ENCODE measurements around the gene PCDH9.

PCDH9 gene

GRCh38 chr13:67161176-67161575 is 69.0 kb downstream of the PCDH9 start:
- no peak for DNase-seq (ENCODE audit: low read depth in 2 of 2)

GRCh38 chr13:67158903-67159302 is 71.2 kb downstream of the PCDH9 start:
- DNase-seq (ENCODE audit: low read depth in 2 of 2) = no peak

- DNase-seq (ENCODE audit: low read depth in 2 of 2) = no peak
These were observed 73.4 kb downstream of the PCDH9 start for GRCh38 chr13:67156723-67157060.

GRCh38 chr13:67155898-67156722 is 74.0 kb downstream of the PCDH9 start:
- no peak for DNase-seq (ENCODE audit: low read depth in 2 of 2)

GRCh38 chr13:67152085-67152484 is 78.1 kb downstream of the PCDH9 start:
- no peak for DNase-seq (ENCODE audit: low read depth in 2 of 2)

- no peak for DNase-seq (ENCODE audit: low read depth in 2 of 2)
These were observed 78.5 kb downstream of the PCDH9 start for GRCh38 chr13:67151652-67152051.

- no peak for DNase-seq (ENCODE audit: low read depth in 2 of 2)
These were observed 79.5 kb downstream of the PCDH9 start for GRCh38 chr13:67150608-67151007.

GRCh38 chr13:67148161-67148571 is 82.0 kb downstream of the PCDH9 start:
- no peak for DNase-seq (ENCODE audit: low read depth in 2 of 2)

GRCh38 chr13:67147342-67148133 is 82.6 kb downstream of the PCDH9 start:
- DNase-seq (ENCODE audit: low read depth in 2 of 2) = no peak

GRCh38 chr13:67146523-67147130 is 83.5 kb downstream of the PCDH9 start:
- no peak for DNase-seq (ENCODE audit: low read depth in 2 of 2)

- DNase-seq (ENCODE audit: low read depth in 2 of 2) = no peak
These were observed 84.2 kb downstream of the PCDH9 start for GRCh38 chr13:67145950-67146349.

GRCh38 chr13:67143544-67144115 is 86.5 kb downstream of the PCDH9 start:
- DNase-seq (ENCODE audit: low read depth in 2 of 2) = no peak

GRCh38 chr13:67140006-67140405 is 90.1 kb downstream of the PCDH9 start:
- DNase-seq (ENCODE audit: low read depth in 2 of 2) = no peak

GRCh38 chr13:67139551-67139950 is 90.6 kb downstream of the PCDH9 start:
- no peak for DNase-seq (ENCODE audit: low read depth in 2 of 2)

- no peak for DNase-seq (ENCODE audit: low read depth in 2 of 2)
These were observed 91.2 kb downstream of the PCDH9 start for GRCh38 chr13:67138970-67139369.

GRCh38 chr13:67137044-67137735 is 92.9 kb downstream of the PCDH9 start:
- DNase-seq (ENCODE audit: low read depth in 2 of 2) = no peak

- no peak for DNase-seq (ENCODE audit: low read depth in 2 of 2)
These were observed 94.0 kb downstream of the PCDH9 start for GRCh38 chr13:67136157-67136556.

GRCh38 chr13:67135356-67135755 is 94.8 kb downstream of the PCDH9 start:
- DNase-seq (ENCODE audit: low read depth in 2 of 2) = no peak

- no peak for DNase-seq (ENCODE audit: low read depth in 2 of 2)
These were observed 95.6 kb downstream of the PCDH9 start for GRCh38 chr13:67134417-67135129.

- DNase-seq (ENCODE audit: low read depth in 2 of 2) = no peak
These were observed 96.7 kb downstream of the PCDH9 start for GRCh38 chr13:67133476-67133875.

GRCh38 chr13:67131393-67131792 is 98.7 kb downstream of the PCDH9 start:
- no peak for DNase-seq (ENCODE audit: low read depth in 2 of 2)
